NCI-H446 (cell line): ENCODE results near the gene MYDGF.
"Not testable (repeated sequence)": the region's sequence is repeated elsewhere in the genome, so short reads cannot be mapped to it uniquely, and the experiment has no call there.

Experiments used
- DNase-seq, 2 experiments: peaks; one replicate each; lab custom pipeline; 2025; lab: John Stamatoyannopoulos, UW

MYDGF gene

DNA sequence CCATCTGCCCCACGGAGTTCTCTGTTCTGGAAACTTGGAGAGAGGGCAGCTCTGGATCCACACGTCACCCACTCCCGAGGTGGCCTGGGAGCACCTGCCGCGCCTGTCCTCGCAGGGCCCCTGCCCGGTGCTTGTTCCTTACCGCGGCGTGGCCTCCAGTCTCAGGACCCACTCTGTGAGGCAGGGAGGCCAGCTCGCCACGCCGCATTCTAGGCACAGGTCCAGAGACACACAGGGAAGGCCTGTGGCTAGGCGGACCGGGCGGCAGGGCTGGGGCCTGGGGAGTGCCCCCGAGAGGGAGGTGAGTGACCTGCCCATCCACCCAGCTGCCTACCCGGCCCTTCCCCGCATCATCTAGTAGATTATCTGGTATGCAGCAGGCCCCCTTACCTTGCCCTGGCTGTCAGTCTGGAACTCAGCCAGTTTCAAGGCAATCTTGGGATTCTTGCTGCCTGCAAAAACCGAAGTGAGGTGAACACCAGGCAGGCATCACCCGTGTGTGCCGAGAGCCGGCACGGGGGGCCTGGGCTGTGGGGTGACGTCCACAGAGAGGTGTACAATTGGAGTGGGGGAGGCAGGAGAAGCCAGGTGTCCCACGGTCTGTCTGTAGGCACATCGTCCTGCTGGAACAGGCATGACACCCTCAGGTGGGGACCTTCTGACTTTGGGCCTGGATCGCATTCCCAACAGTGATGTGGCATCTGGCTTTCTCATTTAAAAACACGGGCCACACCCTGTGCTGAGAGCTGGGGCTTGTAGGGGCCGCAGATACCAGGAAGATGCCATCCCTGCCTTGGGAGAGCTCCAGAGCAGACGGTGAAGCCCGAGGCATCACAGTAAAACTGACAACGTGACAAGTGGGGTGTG, 29.9 kb upstream of the MYDGF start:
- no peak for DNase-seq

DNA sequence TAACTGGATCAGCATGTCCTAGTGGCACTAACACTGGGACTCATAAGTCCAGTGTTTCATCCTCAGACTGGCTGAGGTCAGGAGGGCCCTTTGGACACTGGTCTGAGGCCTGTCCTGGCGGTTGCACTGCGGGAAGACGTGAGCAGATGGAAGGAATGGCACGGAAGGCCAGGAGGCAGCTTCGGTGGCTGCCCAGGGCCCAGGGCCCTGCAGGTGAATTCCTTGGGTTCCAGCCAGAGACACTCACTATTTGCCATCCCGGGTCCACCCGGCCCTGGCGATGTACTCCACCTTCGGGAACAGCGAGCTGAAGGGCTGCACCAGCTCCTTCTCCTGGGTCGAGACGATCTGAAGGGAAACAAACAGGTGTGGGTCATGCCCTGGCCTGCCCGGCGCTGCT, 27.2 kb upstream of the MYDGF start:
- no peak for DNase-seq

DNA sequence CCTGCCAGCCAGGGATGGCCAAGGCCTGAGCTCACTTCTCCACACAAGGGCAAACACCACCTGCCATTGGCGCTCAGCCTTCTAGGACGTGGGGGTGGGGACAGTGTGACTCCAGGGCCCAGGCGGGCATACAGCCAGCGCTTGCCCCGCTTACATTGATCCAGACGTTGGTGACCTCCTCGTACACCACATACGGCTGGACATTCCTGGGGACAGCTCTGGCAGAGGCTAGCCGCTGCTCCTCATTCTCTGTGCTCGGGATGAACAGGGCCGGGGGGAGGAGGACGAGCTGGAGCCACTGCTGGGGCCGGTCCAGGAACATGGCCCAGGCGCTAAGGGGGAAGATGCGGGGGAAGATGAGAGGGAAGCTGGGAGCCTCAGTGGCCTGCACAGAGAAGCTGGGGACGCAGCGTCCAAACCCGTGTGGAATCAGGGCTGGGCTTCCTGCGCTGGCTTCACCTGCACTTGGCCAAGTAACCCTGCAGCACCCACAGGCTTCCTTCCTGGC, 25.1 kb upstream of the MYDGF start:
- peak in 1 of 2 experiments; percentile 85 for DNase-seq

DNA sequence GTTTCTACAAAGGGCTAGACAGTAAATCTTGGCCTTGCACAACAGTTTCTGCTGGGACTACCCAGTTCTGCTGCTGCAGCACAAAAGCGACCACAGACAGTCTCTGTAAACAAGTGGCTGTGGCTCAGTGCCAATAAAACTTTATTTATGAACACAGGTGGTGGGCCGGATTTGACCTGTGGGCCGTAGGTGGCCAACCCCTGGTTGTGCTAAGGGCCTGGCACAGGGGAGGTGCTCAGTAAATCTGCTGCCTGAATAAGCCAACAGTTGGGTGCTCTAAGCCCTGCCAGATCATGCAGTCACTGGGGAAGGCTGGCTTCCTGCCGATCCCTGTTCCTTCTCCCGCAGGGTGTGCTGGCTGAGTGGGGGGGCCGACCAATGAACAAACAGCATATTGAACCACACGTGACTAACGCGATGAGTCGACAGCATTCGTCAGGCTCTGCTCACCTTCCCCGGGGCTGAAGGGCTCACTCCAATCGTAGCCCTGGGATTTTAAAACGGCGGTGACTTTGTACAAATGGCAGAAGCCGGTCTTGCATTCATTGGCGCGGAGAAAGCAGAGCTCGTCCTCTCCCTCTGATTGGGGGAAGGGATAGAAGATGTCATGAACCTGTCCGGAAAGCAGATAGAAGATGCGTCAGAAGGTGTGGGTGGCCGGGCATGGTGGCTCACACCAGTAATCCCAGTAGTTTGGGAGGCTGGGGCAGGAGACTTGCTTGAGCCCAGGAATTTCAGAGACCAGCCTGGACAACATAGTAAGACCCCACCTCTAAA, 24.3 kb upstream of the MYDGF start:
- DNase-seq = peak; percentile 84 to 92

DNA sequence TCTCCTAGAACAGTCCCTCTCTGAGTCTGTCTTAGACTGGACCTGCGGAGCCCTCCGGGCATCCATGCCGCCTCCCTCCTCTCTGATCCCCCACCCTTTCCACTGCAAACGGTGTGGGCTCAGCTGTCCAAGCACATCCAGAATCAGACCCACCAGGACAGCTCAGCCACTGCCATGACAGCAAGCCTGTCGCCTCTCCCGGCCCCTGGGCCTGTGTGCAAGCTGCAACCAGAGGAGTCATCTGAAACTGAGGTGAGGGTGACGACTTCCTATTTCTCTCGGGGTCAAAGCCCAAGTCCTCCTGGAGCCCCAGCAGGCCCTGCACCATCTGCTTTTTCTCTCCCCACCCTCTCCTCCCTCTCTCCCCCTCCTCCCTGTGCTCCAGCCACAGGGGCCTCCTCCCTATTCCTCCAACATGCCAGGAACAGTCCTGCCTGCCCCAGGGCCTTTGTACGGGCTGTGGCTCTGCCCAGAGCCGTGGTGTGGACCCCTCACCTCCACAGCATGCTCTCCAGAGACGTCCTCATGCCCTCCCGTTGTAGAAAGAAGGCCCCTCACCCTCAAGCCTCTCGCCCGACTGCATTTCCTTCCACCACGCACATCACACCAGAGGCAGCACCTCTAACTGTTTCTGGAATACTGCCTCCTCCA, 23.5 kb upstream of the MYDGF start:
- no peak for DNase-seq

DNA sequence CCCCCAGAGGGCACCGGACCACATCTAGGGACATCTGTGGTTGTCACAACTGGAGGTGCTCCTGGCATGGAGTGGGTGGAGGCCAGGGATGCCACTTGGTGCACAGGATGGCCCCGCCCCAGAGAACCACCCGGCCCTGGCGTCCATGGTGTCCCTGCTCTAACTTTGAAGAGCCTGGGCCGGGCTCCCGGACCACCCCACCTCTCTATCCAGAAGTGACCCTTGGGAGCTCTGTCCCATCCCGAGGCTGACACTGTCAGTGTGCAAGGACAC, 22.9 kb upstream of the MYDGF start:
- no peak for DNase-seq

DNA sequence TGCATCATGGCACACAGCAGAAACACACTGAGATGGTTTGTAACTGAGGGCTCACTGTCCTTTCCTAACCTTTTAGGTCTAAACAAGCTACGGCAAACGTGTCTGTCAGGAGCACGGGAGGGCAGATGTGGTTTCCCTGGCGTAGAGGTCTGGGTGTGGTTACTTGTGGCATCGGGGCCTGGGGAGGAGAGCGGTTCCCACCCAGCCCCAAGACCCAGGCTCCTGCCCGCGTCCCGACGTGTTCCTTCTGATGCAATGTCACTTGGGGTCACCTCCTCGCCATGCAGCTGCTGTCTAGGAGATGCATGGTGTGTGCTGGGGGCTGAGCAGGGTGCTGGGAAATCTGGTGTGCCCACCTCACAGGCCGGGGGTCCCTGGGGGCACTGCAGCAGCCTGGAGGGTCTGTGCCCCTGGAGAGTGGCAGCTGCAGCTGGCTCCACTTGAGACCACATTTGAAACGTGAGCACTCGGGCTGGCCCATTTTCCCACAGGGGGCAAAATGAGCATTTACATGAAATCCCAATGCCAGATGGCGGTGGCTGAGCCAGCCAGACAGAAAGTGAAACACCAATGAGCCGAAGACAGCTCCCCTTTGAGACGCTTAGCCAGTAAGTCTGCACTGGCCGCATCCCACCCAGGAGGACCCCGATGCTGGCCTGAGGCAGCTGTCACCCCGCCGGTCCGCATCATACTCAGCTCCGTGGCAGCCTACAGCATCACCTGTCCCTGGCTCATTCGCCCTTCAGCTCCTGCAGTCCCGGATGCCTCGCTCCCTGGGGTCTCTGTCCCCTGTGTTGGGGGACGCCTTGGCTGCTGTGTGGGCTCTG, 22.3 kb upstream of the MYDGF start:
- peak in 1 of 2 experiments; percentile 50 for DNase-seq

DNA sequence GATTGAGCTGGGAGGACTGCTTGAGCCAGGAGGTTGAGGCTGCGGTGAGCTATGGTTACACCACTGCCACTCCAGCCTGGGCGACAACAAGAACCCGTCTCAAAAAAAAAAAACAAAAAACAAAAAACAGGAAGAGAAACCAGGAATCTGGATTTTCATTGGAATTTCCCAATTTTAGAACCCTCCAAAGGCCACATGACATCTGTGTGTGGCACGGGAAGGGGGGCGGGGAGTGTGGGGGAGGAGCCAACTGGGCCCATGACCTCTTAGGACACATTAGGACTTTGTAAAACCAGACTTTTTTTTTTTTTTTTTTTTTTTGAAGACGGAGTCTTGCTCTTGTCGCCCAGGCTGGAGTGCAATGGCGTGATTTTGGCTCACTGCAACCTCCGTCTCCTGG, 21.2 kb upstream of the MYDGF start:
- DNase-seq = no peak

DNA sequence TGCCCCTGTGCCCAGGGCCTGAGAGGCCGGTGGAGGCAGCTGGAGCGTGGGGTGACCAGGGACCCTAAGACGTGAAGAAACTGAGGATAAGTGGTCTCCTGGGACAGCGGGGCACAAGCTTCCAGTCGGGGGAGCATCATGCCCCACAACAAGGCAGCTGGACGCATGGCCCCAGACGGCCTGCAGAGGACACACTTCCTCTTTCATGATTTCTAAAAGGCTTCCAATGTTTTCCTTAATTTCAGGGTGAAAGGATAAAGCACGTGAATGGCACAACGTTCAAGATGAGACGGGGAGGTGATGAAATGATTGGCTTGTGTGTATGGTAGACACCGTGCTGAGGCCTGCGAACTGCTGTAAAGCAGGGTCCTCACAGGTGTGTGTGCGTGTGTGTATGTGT, 20.2 kb upstream of the MYDGF start:
- DNase-seq = no peak

DNA sequence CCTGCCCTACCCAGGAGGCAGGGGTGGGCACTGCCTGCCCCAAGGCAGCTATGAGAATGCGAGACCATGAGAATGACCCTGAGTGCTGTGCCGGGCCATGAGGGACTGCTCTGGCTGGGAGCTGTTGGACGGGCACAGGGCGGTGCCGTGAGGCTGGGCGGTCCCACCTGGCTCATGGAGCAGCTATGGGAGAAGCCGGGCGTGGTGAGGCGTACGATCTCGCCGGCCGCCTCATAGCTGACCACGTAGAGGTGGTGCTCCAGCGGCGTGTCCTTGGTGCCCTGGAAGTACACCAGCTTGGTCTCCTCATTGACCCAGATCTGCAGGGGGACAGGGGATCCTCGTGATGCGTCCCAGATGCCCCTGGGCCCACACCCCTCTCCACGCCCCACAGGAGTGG, 19.3 kb upstream of the MYDGF start:
- DNase-seq = no peak

DNA sequence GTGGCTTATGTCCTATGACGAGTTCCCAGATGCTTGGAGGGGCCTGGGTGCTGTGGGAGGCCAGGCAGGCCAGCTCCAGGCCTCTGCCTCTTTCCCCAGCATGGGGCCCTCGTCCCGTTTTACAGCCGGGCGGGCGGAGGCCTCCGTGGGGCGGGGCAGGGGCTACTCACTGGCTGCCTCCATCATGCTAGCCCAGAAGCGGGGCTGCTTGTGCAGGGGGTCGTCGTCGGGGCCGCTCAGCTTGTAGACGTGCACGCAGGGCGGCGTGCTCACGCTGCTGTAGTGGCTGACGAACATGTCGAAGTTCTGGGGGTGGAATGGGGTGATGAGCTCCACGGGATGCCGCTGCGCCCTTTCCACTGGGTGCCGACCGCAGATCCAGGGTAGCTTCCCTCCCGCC, 18.4 kb upstream of the MYDGF start:
- no peak for DNase-seq

DNA sequence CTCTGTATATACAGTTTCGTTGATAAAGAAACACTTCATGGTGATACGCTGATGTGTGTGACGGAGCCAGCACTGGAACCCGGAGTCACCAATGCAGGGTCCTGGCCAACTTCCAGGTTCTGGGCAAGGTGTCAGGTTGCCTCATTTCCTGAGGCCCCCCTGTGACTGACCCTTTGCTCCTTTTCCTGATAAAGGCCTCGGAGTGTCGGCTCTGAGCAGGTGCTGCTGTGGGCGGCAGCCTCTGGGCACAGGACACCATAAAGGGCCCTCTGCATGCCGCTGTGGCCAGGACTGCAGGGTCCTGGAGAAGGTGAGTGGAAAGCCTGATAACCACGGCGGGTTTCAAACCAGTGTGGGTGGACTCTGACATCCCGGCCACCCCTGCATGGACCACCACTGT, 17.3 kb upstream of the MYDGF start:
- no peak for DNase-seq

DNA sequence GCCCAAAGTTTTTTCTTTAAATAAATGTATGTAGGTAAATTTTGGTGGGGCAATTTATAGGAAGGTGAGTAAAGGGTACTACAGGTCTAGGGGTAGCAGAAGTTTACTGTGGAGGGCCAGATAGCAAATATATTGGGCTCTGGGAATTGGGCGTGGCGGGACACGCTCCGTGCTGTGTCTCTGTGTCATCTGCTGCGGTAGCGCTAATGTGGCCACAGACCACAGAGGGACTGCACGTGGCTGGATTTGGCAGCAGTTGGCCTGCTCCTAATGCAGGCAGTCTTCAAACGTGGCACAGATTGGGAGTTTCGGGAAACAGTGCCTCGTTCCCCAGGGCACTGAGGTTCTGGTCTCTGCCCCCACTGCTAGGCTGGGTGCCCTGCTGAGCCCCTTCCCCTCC, 16.6 kb upstream of the MYDGF start:
- DNase-seq = no peak

DNA sequence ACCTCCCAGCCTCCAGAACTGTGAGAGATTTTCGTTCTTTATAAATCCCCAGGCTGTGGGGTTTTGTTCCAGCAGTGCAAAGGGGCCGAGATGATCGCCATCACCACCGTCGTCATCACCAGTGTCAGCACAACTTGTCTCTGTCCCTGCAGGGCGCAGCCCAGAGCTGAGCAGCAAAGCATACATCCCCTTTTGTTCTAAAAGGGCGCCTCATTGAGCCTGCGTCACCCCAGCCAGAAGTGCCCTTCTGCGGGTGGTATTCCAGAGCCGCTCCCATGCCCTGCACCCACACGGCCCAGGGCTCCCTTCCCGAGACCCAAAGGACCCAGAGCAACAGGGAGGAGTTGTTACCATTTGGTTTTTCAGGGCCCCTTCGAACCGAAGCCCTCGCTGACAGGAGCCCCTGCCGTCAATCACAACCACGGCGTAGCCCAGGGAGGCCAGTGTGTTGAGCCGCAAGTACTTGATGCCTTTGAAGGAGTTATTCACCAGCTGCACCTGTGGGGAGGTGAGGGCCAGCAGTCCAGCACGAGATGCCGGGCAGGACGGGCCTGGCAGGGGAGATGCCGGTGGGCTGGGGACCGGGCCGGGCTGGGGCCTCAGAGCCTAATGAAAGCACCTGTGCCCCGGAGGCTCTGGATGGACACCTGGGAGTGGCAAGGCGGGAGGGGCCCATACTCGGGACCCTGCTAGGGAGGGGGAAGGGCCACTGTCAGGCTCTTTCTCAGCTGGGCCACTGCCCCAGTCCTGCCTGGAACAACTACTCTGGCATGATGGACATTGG, 14.4 kb upstream of the MYDGF start:
- no peak for DNase-seq

DNA sequence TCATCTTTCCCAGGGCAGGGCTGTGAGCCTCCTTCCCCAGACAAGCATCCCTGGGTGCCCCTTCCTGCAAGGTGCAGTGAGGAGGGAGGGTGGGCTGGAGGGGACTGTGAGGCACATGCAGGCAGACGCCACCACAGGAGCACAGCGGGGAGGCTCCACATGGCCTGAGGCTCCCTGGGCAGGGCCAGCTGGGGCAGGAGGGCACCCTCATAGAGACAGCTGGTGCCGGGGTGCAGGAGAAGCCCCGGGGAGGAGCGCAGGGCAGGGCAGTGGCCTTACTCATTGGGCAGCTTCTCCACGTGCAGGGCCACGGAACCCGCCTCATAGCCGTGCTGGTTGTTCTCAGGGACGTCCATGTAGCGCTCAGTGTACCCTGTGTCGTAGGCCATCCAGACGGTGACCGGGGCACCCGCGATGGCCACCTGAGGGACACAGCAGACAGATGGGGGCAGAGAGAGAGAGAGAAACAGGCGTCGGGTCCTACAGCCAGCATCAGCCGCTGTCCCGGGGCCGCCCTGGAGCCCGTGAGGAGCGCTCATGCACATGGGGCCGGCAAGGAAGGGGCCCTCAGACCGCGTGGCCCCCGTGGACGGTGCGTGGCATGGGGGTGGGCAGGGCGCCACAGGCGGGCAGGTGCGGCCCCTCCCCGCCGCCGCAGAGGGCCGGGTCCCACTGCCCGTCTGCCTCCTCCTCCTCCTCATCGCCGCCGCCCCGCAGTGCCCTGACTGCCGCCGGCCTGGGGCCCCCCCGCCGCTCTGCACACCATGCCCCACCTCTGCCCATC, 12.5 kb upstream of the MYDGF start:
- no peak for DNase-seq

DNA sequence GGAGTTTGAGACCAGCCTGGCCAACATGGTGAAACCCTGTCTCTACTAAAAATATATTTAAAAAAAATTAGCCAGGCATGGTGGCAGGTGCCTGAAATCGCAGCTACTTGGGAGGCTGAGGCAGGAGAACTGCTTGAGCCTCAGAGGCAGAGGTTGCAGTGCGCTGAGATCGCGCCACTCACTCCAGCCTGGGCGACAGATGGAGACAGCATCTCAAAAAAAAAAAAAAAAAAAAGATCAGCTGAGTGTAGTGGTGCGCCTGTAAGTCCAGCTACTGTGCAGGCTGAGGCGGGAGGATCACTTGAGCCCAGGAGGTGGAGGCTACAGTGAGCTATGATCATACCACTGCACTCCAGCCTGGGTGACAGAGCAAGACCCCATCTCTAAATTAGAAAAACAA, 9.9 kb upstream of the MYDGF start:
- not testable (repeated sequence) for DNase-seq

DNA sequence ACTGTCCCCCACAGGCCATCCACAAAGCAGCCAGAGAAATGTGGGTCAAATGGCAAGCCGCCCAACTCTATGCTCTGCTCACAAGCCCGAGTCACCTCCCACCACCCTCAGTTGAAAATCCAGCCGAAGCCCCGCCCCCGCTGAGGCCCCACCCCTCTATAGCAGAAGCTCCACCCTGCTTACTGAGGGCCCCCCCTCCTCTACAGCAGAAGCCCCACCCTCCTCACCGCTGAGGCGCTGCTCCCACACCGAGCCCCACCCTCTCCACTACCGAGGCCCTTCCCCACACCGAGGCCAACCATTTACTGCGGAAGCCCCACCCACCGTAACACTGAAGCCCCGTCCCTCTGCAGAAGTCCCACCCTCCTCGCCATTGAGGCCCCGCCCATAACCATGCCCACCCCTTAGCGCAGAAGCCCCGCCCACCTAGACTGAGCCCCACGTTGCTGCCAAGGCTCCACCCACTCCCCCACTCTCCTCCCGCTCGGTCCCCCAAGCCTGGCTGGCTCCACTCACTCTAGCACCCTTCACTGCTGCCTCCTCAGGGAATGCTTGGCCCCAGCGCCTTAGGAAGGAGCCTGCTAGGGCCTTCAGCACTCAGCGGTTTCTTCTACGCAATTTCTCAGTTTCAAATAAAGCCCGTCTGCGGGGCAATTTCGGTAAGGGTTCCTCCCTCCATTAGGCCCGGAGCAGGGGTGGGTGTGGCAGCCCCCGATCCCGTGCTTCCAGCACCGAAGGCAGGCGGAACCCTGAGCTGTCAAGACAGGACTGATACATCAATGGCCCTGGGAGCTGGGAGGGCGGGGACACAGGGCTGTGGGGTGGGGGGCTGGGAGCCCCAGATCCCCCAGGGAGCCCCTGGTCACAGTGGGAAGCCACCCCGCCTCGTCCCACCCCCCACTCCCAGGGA, 9.0 kb upstream of the MYDGF start:
- DNase-seq = no peak

DNA sequence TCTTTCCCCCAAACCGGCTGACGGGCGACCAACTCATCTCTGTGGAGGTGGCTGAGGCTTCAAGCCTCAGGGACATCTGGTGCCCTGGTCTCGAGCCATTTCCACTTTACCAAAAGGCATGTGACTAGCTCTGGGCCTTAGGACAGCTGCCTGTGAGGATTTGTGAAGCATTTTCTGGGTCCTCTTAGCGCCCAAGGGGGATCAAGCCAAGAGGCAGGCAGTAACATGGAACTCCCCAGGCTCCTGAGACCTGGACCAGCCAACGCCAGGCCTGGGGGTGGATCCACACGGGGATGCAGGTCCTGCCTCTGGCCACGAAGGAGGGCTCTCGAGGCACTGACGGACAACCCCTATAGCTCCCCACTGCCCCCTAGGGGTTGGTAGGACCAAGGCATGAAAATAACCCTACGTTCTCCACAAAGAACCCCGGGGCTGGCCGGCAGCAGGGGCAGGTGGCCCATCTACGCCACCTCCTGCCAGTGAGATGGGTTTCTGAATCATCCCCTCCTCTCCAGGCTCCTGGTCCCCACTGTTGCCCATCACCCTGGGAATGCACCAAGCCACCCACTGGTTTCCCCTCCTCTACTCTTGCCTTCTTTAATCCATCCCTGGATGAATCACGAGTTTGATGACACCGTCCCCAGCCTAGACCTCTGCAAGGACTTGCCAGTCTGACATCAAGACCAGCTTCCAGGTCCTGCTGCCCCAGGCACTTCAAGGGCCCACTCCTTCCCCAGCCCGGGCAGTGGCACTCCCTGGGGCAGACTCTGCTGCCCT, 7.0 kb upstream of the MYDGF start:
- DNase-seq = peak in 1 of 2 experiments; percentile 43

DNA sequence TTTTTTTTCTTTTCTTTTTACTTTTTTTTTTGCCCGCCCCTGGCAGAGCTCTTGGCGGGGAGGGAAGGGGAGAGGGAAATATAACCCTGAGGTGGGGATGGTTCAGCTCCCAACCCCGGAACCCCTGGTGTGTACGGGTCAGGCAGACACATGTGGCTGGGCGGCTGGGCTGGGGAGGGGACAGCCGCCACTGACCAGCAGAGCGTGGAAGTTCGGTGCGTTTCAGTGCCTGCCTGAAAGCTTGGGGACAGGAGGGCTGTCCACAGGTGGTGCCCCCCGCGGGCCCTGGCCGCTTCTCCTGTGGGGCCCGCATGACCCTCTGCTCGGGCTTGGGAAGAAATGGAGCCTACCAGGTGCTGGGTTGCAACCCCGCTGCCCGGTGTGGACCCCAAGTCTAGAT, 5.2 kb upstream of the MYDGF start:
- no peak for DNase-seq
